ENCODE data around the gene CAPN12.

GRCh38 chr19:38718747-38719543 lies 25.3 kb downstream of the CAPN12 start:
- TF ChIP-seq CTCF (IDR thresholded peaks at IDR 0.05 in 4 of 5, conservative IDR thresholded peaks at IDR 0.05 in 1 of 5) (peak in 4 of 5 experiments; percentile 16 to 42 (median 26)), POLR2A (IDR thresholded peaks at IDR 0.05) (no peak)
